GM12873 (cell line): Measurements from ENCODE around the gene SERPINI2.

Experiments
- CTCF ChIP-seq: IDR thresholded peaks from 2 replicates; pipeline ENCODE4 v1.5.1; 2012; ENCODE audit warnings: low read depth, mild to moderate bottlenecking, moderate library complexity, low read length, control low read depth; ENCODE audit not compliant: insufficient read depth; ENCODE audit errors: missing control alignments

Gene SERPINI2

GRCh38 chr3:167397826-167398225 lies 76.0 kb downstream of the SERPINI2 start:
- TF ChIP-seq CTCF = no peak

GRCh38 chr3:167396075-167396474 lies 77.8 kb downstream of the SERPINI2 start:
- no peak for TF ChIP-seq CTCF

- TF ChIP-seq CTCF = no peak
Observed at GRCh38 chr3:167394003-167394402, 79.8 kb downstream of the SERPINI2 start.
